Osteocyte (in vitro differentiated cells): ENCODE measurements around the gene KLHL41. TPM values are rescaled to one million over a fixed set of nuclear protein-coding genes. Genes with fewer than 3 reads are reported as not detected.

Source experiments
- DNase-seq: peaks from one replicate; pipeline ENCODE4 v3.0.0; 2021; ENCODE audit warnings: mixed read lengths; ENCODE audit not compliant: unreplicated experiment; ENCODE audit errors: extremely low spot score
- H3K27ac Mint-ChIP-seq: one replicate; pipeline ENCODE4 v1.8.0; 2021; ENCODE audit warnings: mild to moderate bottlenecking, mixed read lengths; ENCODE audit not compliant: unreplicated experiment
- H3K27me3 Mint-ChIP-seq: one replicate; pipeline ENCODE4 v1.8.0; 2021; ENCODE audit warnings: mixed read lengths; ENCODE audit not compliant: unreplicated experiment
- H3K36me3 Mint-ChIP-seq: one replicate; pipeline ENCODE4 v1.8.0; 2021; ENCODE audit warnings: mixed read lengths; ENCODE audit not compliant: unreplicated experiment
- H3K4me1 Mint-ChIP-seq: one replicate; pipeline ENCODE4 v1.8.0; 2021; ENCODE audit warnings: mixed read lengths; ENCODE audit not compliant: unreplicated experiment
- H3K4me3 Mint-ChIP-seq: one replicate; pipeline ENCODE4 v1.8.0; 2021; ENCODE audit warnings: mild to moderate bottlenecking, moderate library complexity, mixed read lengths; ENCODE audit not compliant: unreplicated experiment
- H3K9me3 Mint-ChIP-seq: one replicate; pipeline ENCODE4 v1.8.0; 2021; ENCODE audit warnings: mixed read lengths; ENCODE audit not compliant: unreplicated experiment
- total RNA-seq: library from RNA; stranded (reverse); gene quantifications from 2 replicates; pipeline ENCODE4 v1.2.1, GENCODE V29; 2021
- TF ChIP-seq, protein P1 (sequence below): fragments of 200-600 bp; sonication (generic); IDR thresholded peaks from 2 replicates; pipeline ENCODE4 v1.5.0; 2021; ENCODE audit warnings: antibody characterized with exemption, mild to moderate bottlenecking, moderate library complexity

KLHL41 gene
- total RNA-seq, 1 donor from 2014 or later: 1.5 TPM

DNA sequence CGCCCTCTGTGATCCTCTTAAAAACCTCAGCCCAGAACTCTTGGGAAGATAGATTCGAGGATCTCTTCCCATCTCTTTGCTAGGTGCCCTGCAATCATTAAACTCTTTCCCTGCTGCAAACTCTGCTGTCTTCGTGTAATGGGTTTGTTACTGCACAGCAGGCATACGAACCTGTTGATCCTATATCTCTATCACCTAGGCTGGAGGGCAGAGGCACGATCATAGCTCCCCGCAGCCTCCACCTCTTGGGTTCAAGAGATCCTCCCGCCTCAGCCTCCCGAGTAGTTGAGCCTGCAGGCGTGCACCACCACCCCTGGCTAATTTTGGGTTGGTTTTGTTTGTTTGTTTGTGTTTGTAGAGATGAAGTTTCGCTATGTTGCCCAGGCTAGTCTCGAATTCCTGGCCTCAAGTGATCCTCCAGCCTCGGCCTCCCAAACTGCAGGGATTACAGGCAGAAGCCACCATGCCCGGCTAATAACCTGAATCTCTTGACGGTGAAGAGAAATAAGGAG, 30.7 kb upstream of the KLHL41 start:
- no peak for DNase-seq
- peaks cover 15% of the 10 kb centered on the region for H3K36me3 Mint-ChIP-seq
- H3K27me3 Mint-ChIP-seq: no peaks in the 10 kb centered on the region
- peaks cover 13% of the 10 kb centered on the region for H3K4me1 Mint-ChIP-seq
- H3K9me3 Mint-ChIP-seq: no peaks in the 10 kb centered on the region
- H3K27ac Mint-ChIP-seq: peak overlapping the region; percentile 88
- TF ChIP-seq, protein P1, sequence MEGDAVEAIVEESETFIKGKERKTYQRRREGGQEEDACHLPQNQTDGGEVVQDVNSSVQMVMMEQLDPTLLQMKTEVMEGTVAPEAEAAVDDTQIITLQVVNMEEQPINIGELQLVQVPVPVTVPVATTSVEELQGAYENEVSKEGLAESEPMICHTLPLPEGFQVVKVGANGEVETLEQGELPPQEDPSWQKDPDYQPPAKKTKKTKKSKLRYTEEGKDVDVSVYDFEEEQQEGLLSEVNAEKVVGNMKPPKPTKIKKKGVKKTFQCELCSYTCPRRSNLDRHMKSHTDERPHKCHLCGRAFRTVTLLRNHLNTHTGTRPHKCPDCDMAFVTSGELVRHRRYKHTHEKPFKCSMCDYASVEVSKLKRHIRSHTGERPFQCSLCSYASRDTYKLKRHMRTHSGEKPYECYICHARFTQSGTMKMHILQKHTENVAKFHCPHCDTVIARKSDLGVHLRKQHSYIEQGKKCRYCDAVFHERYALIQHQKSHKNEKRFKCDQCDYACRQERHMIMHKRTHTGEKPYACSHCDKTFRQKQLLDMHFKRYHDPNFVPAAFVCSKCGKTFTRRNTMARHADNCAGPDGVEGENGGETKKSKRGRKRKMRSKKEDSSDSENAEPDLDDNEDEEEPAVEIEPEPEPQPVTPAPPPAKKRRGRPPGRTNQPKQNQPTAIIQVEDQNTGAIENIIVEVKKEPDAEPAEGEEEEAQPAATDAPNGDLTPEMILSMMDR: no peak
- H3K4me3 Mint-ChIP-seq: peak overlapping the region; percentile 89

DNA sequence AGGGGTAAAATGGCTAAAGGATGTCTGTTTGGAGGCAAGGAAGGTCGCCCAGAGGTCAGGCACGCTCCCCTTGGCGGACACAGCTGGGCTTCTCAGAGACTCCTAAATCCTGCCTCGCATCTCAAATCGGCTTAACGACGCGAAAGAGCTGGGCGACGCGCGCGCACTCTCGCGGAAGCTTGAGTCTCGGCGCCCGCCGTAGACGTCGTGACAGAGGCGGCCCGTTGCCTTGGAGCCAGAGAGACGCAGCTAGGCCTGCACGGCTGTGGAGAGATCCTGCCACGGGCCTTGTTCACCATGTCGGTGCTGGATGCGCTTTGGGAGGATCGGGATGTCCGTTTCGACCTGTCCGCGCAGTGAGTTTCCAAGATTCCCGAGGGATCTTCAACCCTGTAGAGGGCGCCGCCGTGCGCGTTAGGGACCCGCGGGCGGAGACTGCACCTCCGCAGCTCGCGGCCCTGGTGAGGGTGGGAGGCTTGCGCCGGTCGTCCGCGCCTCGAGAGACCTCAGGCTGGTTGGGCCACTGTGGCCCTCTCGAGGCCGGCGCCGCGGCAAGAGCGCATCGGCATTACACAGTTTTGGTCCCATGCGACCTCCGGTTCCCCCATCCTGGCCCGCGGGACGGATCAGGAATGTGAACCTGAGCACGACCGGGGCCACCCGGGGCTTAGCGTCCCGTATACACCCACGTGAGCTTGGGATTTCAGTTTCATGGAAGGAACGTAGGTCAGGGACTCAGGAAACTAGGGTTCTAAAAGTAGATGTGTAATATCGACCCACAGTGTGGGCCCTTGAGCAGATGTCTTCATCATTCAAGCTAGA, 30.0 kb upstream of the KLHL41 start, which contains the start of gene BBS5:
TSS of gene BBS5 (plus strand) at position 238 of the 822 bp plus-strand sequence. CDS start at position 298, 60 bp downstream.
- peak; percentile 94 for DNase-seq
- Mint-ChIP-seq H3K4me3 (peak within 1 kb of the TSS; percentile 89), H3K27me3 (no peaks in the 10 kb centered on the region), H3K4me1 (peaks cover 13% of the 10 kb centered on the region), H3K36me3 (peaks cover 15% of the 10 kb centered on the region), H3K9me3 (no peaks in the 10 kb centered on the region), H3K27ac (peak within 1 kb of the TSS; percentile 88)
- TF ChIP-seq, protein P1: peak; percentile 64

DNA sequence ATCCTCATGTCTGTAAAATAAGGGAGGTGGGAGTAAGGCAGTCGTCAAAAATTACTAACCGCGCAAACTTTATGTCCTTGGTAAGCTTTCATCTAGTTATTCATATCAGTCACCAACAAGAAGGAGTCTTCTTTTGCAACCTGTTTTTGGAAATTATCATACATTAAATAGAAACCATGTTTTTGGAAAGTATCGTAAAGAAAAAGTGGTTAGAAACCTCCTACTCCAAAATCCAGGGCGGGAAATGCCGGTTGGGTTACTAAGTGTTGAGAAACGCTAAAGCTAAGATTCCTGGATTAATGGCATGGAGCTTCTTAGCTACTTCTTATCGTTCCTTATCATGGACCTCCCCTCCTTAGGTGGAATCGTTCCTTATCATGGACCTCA, 29.4 kb upstream of the KLHL41 start:
- peaks cover 15% of the 10 kb centered on the region for H3K36me3 Mint-ChIP-seq
- peak overlapping the region; percentile 88 for H3K27ac Mint-ChIP-seq
- peaks cover 13% of the 10 kb centered on the region for H3K4me1 Mint-ChIP-seq
- peak overlapping the region; percentile 89 for H3K4me3 Mint-ChIP-seq
- TF ChIP-seq, protein P1: no peak
- H3K9me3 Mint-ChIP-seq: no peaks in the 10 kb centered on the region
- H3K27me3 Mint-ChIP-seq: no peaks in the 10 kb centered on the region
- DNase-seq: no peak

DNA sequence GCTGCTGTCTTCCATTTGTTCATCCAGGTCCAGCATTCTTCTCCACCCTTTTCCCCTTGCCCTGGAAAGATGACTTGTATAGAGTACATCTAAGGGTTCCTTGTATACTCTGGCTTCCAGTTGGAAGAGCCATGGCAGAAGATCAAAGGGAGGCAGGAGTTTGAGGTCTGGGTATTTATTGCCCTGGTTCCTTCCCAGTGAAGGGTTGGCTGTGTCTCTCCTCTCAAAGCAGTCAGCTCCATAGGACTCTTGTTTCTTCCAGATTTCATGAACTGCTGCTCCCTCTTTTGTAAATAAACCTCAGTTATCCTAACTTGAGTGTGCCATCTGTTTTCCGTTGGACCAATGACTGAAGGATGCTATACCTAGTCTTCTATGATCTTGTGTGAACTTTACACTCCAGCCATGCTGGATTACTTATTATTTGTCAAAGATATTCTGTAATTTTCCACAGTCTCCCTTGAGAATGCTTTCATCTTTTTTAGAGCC, 23.8 kb upstream of the KLHL41 start:
- Mint-ChIP-seq H3K36me3 (peaks cover 28% of the 10 kb centered on the region), H3K4me1 (no peaks in the 10 kb centered on the region), H3K27ac (no peak overlapping the region), H3K27me3 (no peaks in the 10 kb centered on the region), H3K4me3 (no peak overlapping the region), H3K9me3 (no peaks in the 10 kb centered on the region)
- no peak for DNase-seq
- TF ChIP-seq, protein P1: no peak

DNA sequence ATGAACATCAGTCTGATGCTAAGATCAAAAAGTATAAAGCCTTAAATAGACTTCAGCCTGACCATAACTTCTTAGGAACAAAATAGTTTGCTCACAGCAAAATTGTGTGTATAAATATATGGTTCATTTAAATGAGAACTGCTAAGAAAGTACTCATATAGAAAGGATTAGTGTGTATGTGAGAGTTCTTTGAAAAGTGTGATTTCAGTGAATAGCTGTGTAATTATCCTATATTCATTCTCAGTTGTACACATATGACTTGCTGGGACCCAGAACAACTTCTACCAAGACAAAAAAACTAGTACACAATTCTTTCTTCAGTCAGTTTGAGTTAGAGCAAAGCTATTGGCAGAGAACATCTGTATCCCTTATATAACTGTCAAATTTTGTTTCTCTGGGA, 23.0 kb upstream of the KLHL41 start:
- H3K36me3 Mint-ChIP-seq: peaks cover 31% of the 10 kb centered on the region
- H3K9me3 Mint-ChIP-seq: no peaks in the 10 kb centered on the region
- no peak overlapping the region for H3K4me3 Mint-ChIP-seq
- DNase-seq: no peak
- H3K4me1 Mint-ChIP-seq: no peaks in the 10 kb centered on the region
- no peaks in the 10 kb centered on the region for H3K27me3 Mint-ChIP-seq
- no peak overlapping the region for H3K27ac Mint-ChIP-seq
- TF ChIP-seq, protein P1: no peak
